ENCODE measurements around the gene CCDC122.

DNA sequence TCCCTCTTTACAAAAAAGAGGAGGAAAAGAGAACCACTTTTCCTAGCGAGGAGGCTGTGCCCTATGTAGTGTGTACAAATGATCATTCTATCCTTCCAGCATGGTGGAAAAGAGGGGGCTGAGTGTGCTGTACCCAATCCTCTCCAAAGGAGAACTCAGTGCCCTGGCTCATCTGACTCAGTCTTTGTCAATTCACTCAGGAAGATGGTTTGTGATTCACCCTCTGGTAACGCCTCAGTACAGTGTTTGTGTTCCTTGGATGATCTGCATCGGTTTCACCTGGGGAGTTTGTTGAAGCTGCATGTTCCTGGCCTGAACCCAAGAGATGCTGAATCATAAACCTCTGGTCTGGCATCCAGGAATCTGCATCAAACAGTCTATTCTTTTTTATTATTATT is 74.5 kb downstream of the CCDC122 start:
- TF ChIP-seq POLR2A (IDR thresholded peaks at IDR 0.05) = no peak
- TF ChIP-seq EP300 (IDR thresholded peaks at IDR 0.05) = no peak

Measured in suprapubic skin (tissue), 2 donors.